Measurements from ENCODE around the gene GNG12.

DNA sequence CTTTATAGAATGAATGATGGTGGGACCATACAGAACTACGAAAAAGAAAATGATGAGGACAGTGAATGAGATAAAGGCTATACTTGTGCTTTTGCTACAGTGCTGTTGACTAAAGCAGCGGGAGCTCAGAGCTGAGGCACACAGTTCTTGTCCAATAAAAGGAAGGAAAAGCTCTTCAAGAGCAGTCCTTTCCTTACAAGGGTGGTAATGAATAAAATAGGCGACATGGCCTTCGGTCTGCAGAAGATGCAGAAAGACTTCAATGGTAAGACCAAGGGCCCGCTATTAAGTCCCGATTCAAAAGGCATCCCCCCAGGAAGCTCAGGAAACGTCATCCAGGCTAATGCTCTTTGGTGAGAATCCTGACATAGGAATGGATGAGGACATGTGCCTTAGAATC lies 44.4 kb downstream of the GNG12 start:
- no peak for TF ChIP-seq POLR2A (IDR thresholded peaks at IDR 0.05)
- TF ChIP-seq, protein P1, sequence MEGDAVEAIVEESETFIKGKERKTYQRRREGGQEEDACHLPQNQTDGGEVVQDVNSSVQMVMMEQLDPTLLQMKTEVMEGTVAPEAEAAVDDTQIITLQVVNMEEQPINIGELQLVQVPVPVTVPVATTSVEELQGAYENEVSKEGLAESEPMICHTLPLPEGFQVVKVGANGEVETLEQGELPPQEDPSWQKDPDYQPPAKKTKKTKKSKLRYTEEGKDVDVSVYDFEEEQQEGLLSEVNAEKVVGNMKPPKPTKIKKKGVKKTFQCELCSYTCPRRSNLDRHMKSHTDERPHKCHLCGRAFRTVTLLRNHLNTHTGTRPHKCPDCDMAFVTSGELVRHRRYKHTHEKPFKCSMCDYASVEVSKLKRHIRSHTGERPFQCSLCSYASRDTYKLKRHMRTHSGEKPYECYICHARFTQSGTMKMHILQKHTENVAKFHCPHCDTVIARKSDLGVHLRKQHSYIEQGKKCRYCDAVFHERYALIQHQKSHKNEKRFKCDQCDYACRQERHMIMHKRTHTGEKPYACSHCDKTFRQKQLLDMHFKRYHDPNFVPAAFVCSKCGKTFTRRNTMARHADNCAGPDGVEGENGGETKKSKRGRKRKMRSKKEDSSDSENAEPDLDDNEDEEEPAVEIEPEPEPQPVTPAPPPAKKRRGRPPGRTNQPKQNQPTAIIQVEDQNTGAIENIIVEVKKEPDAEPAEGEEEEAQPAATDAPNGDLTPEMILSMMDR (IDR thresholded peaks at IDR 0.05), result no peak

Measured in upper lobe of left lung (tissue), 4 donors.